ENCODE results near the gene ARID1B. TPM values are rescaled to one million over a fixed set of nuclear protein-coding genes. Genes with fewer than 3 reads are reported as not detected.

Gene ARID1B
- polyA plus RNA-seq, 1 experiment, result 17.0 TPM

DNA sequence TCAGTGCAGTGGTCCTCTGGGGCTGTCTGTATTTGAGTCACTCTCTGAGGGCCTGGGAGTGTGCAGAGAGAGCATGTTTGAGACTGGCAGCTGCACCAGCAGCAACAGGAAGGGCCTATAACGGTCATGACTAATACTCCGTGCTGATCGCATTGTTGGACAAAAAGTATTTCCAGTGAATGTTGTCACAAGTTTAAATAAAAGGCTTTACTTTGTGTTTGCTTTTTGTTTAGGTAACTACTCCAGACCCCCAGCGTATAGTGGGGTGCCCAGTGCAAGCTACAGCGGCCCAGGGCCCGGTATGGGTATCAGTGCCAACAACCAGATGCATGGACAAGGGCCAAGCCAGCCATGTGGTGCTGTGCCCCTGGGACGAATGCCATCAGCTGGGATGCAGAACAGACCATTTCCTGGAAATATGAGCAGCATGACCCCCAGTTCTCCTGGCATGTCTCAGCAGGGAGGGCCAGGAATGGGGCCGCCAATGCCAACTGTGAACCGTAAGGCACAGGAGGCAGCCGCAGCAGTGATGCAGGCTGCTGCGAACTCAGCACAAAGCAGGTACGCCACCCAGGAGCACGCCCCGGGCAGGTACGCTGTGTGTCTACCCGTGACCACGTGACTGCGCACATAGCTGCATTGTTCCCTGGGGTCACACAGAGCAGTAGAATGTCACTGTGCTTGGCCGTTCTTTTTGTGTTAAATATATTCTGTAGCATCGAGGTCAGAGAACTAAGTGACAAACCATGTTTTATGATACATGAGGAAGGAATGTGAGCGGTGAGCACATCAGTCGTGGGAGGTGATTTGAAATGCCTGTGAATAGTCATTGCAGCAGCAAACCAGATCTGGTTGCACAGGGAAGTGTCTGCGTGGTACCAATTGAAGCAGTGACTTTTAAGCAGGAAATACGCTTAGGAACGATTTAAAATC, 371.5 kb downstream of the ARID1B start:
- CTCF ChIA-PET, result no interaction called here
- Histone ChIP-seq H3K36me3 (ENCODE audit: control insufficient read depth, insufficient read depth, low read length) (0 out of 2 replicates have a peak, but pooled peaks cover 1% of the 10 kb centered on the region), H3K4me3 (ENCODE audit: low read depth, low read length) (no peak overlapping the region), H3K27me3 (ENCODE audit: control insufficient read depth, insufficient read depth, low read length) (no peaks in the 10 kb centered on the region)
- no peak for TF ChIP-seq CTCF (IDR thresholded peaks at IDR 0.05; ENCODE audit: insufficient read depth, low read depth, low read length)
- POLR2A ChIA-PET, result no interaction called here
- DNase-seq (ENCODE audit: low read depth), result peak; percentile 80

DNA sequence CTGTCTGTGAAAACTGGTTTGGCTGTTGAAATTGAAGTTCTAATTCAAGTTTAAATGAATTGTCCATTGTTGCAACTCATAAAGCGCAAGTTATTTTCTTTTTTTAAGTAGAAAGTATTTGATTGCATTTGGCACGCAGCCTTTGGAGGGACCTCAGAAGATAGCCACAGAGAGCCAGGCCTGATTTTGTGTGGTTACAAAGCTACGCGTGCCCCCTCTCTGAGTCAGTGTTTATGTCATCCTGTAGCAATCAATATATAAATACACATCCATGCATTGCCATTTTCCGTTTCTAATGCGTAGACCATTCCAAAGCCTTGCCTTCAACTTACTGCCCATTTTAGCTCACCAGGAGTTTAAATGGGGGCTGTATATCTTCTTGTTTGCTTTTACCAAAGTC, 372.9 kb downstream of the ARID1B start:
- H3K36me3 ChIP-seq (ENCODE audit: control insufficient read depth, insufficient read depth, low read length), result 0 out of 2 replicates have a peak, but pooled peaks cover 1% of the 10 kb centered on the region
- POLR2A ChIA-PET, result no interaction called here
- CTCF ChIA-PET, result interaction anchor here (0.6 to 1.6 kb wide), 3 partner anchors 9 to 1630 kb away, joined by 3 to 4 read pairs (median 3); no protein-coding TSS in a partner anchor
- H3K27me3 ChIP-seq (ENCODE audit: control insufficient read depth, insufficient read depth, low read length), result no peaks in the 10 kb centered on the region
- TF ChIP-seq CTCF (IDR thresholded peaks at IDR 0.05; ENCODE audit: insufficient read depth, low read depth, low read length), result no peak
- no peak for DNase-seq (ENCODE audit: low read depth)
- H3K4me3 ChIP-seq (ENCODE audit: low read depth, low read length), result no peak overlapping the region

GRCh38 chr6:157151029-157151428, 373.9 kb downstream of the ARID1B start:
- DNase-seq (ENCODE audit: low read depth), result no peak
- ChIA-PET POLR2A (no interaction called here), CTCF (interaction anchor here (1.6 kb wide), 1 partner anchor 8 kb away, joined by 4 read pairs; no protein-coding TSS in a partner anchor)
- no peak for TF ChIP-seq CTCF (IDR thresholded peaks at IDR 0.05; ENCODE audit: insufficient read depth, low read depth, low read length)
- Histone ChIP-seq H3K4me3 (ENCODE audit: low read depth, low read length) (no peak overlapping the region), H3K27me3 (ENCODE audit: control insufficient read depth, insufficient read depth, low read length) (no peaks in the 10 kb centered on the region), H3K36me3 (ENCODE audit: control insufficient read depth, insufficient read depth, low read length) (0 out of 2 replicates have a peak, but pooled peaks cover 1% of the 10 kb centered on the region)

GRCh38 chr6:157151989-157152388, 374.8 kb downstream of the ARID1B start:
- H3K4me3 ChIP-seq (ENCODE audit: low read depth, low read length), result no peak overlapping the region
- H3K36me3 ChIP-seq (ENCODE audit: control insufficient read depth, insufficient read depth, low read length), result no peaks in the 10 kb centered on the region
- POLR2A ChIA-PET, result no interaction called here
- H3K27me3 ChIP-seq (ENCODE audit: control insufficient read depth, insufficient read depth, low read length), result no peaks in the 10 kb centered on the region
- no peak for TF ChIP-seq CTCF (IDR thresholded peaks at IDR 0.05; ENCODE audit: insufficient read depth, low read depth, low read length)
- CTCF ChIA-PET, result no interaction called here
- DNase-seq (ENCODE audit: low read depth), result no peak

DNA sequence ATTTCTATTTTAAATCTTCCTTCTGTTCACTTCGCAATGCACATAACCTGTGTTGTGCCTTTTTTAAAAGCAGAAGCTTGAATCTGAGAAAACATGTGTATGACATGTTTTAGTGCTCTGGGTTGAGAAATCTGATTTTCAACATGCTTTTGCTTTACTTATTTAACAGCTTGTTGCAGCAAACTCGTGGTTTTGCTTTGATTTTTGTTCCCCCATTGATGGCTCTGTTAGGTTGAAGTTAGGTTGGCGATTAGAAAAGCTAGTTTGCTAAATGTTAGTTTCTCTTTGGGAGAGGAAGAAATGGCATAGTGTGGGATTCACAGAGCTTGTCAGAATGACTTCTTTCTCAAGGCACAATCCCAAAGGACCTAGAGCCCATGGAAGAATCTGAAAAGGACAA, 375.4 kb downstream of the ARID1B start:
- no peaks in the 10 kb centered on the region for H3K36me3 ChIP-seq (ENCODE audit: control insufficient read depth, insufficient read depth, low read length)
- no peak for DNase-seq (ENCODE audit: low read depth)
- H3K27me3 ChIP-seq (ENCODE audit: control insufficient read depth, insufficient read depth, low read length), result no peaks in the 10 kb centered on the region
- ChIA-PET CTCF (no interaction called here), POLR2A (no interaction called here)
- no peak for TF ChIP-seq CTCF (IDR thresholded peaks at IDR 0.05; ENCODE audit: insufficient read depth, low read depth, low read length)
- H3K4me3 ChIP-seq (ENCODE audit: low read depth, low read length), result no peak overlapping the region

Measured in BJ (cell line).